NCI-H1092 treated with DMSO at 0.1 percent for 48 hours (cell line): Measurements from ENCODE around the gene GIMAP1.
"Not testable (repeated sequence)": the region's sequence is repeated elsewhere in the genome, so short reads cannot be mapped to it uniquely, and the experiment has no call there.

Experiments used
- DNase-seq: peaks from one replicate; lab custom pipeline; 2025; lab: John Stamatoyannopoulos, UW

GIMAP1 gene

GRCh38 chr7:150716368-150716767, at the start of gene GIMAP1:
Gene GIMAP1 (plus strand): TSS chr7:150716613. CDS start chr7:150719048, 2,435 bp downstream.
- DNase-seq = no peak

- no peak for DNase-seq
Measured at GRCh38 chr7:150668472-150668911, 47.9 kb upstream of the GIMAP1 start.

DNA sequence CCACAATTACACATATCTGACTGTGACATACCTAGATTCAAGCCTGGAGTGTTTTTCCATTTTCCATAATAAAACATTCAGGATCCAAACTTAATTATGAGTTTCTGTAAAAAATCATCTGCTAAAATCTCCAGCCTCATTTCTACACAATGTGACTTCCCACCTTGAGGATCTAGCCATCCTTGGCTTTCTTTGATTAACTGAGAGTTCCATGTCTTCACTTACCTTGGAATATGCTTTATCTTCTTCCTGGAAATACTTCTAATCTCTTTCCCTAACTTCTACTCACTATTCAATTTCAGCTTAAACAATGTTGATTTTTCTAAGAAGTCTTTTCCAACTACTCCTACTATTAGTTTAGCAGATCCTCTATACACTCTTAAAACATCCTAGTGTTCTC, 47.4 kb upstream of the GIMAP1 start:
- DNase-seq = no peak

DNA sequence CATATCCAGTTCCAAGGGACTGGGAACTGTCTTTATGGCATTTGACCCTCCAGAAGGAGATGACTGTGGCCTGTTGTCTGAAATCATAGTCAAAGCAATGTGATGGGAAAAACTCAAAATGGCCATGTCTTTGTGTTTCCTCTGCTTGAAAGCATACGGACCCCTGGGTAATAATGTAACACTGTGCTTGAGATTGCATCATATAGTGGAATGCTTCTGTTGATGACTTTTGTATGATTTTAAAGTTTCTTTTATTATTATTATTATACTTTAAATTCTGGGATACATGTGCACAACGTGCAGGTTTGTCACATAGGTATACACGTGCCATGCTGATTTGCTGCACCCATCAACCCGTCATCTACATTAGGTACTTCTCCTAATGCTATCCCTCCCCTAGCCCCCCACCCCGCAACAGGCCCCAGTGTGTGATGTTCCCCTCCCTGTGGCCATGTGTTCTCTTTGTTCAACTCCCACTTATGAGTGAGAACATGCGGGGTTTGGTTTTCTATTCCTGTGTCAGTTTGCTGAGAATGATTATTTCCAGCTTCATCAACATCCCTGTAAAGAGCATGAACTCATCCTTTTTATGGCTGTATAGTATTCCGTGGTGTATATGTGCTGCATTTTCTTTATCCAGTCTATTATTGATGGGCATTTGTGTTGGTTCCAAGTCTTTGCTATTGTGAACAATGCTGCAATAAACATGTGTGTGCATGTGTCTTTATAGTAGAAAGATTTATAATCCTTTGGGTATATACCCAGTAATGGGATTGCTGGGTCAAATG, 44.4 kb upstream of the GIMAP1 start:
- DNase-seq = not testable (repeated sequence)

- DNase-seq = no peak
Measured at GRCh38 chr7:150675714-150676113, 40.7 kb upstream of the GIMAP1 start.

DNA sequence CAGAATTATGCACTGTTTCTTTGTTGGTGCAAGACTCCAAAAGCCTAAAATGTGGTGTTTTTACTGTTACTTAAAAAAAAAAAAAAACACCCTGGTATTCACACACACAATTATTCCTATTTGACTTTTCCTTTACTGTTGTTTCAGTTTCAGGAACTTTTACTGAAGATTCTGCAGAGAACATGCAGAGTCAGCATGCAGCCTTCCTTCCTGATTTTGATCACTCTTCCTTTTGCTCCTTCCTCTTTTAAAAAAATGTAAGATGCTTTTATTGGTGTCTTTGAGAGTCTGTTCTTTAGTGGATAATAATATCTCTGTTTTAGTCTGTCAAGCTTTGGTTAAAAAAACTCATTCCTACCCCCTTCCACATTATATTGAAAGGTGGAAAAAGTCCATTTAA, 40.1 kb upstream of the GIMAP1 start:
- DNase-seq = not testable (repeated sequence)

GRCh38 chr7:150676854-150677253, 39.6 kb upstream of the GIMAP1 start:
- DNase-seq = not testable (repeated sequence)

DNA sequence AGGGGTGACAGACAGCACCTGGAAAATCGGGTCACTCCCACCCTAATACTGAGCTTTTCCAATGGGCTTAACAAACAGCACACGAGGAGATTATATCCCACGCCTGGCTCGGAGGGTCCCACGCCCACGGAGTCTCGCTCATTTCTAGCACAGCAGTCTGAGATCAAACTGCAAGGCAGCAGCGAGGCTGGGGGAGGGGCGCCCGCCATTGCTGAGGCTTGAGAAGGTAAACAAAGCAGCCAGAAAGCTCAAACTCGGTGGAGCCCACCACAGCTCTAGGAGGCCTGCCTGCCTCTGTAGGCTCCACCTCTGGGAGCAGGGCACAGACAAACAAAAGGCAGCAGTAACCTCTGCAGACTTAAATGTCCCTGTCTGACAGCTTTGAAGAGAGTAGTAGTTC, 37.8 kb upstream of the GIMAP1 start:
- not testable (repeated sequence) for DNase-seq

GRCh38 chr7:150680364-150680763, 36.0 kb upstream of the GIMAP1 start:
- not testable (repeated sequence) for DNase-seq

DNA sequence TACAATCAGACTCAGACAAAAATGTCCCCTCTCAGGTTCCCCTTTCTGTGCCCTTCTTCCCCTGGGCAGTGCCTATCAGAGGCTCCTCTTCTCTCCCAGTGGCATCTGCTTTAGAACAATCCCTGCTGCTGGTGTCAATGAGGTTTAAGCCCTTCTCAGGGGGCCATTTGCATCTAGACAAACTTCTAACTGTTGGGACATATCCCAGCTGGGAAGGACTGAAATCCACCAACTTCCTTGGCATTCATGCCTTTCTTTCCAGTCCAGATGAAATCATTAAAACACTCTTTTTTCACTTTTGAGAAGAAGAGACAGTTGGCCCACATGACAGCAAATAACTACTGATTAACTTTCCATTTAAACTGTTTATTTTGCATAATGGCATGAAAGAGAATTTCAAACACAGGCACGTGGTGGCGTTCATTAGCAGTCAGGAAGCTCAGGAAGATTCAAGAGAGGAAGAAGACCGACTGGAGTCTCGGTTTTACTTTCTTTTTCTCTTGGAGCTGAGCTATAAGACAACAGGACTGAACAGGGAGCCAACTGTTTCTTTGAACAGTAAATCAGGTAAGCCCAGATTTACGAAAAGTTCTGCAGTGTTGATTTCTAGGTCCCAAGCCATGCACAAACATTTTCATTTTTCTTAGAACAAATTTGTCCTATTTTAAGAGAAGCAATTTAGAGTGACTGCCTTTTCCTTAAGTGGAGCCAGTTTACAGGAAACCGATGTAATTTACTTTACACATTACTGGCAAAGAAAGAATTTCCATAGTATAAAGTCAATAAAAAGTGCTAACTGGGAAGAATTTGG, 31.0 kb upstream of the GIMAP1 start, which contains the start of gene GIMAP2:
Gene GIMAP2 (plus strand): TSS at position 488 of the 811 bp plus-strand sequence. CDS start 1,354 bp downstream, outside the sequence.
- DNase-seq = no peak

GRCh38 chr7:150686030-150686631, 30.3 kb upstream of the GIMAP1 start:
- DNase-seq = no peak

- no peak for DNase-seq
Measured at GRCh38 chr7:150688630-150689029, 27.8 kb upstream of the GIMAP1 start.

DNA sequence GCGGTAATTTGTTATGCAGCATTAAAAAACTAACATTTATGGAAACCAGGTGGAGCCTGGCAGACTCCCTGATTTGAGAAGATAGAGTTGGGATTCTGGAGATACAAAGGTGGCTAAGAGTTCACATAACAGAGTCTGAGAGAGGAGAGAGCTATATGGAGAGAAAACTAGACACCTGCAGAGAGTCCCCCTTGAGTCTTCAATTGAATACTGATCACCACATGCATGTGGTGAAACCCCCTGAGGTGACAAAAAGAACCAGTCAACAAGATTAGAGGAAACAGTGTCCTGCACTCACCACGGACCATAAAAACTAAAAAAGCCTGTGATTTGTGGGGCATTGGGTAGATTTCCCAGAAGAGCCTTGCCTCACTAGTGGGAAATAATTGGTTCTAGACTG, 20.8 kb upstream of the GIMAP1 start:
- DNase-seq = no peak

DNA sequence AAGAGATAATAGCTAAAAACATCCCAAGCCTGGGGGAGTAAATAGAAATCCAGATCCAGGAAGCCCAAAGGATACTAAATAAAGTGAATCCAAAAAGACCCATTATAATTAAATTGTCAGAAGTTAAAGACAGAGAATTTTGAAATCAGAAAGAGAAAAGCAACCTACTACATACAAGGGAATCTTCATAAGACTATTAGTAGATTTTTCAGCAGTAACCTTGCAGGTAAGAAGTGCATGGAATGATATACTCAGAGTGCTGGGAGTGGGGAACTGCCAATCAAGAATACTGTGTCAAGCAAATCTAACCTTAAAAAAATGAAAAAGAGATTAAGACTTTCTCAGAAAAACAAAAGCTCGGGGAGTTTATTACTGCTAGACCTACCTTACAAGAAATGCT, 13.2 kb upstream of the GIMAP1 start:
- no peak for DNase-seq

- DNase-seq = no peak
Measured at GRCh38 chr7:150715293-150715692, 1.1 kb upstream of the GIMAP1 start.

DNA sequence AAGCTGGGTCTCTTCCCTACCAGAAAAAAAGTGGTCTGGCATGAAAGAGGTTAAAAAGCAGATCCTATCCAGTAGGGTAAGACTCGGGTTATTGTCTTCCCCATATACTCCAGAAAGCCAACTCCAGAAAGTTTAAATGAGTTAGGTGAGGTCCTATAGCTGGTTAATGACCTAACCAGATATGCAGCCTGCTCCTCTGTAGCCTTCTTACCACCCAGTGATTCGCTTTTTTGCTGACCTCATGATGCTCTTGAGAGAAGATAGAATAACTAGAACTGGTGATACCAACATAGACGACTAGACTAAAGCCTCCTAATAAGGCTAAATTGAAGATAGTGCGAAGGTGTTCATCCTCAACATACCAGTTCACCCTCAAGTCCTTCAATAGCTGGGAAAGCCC, 675 bp upstream of the GIMAP1 start:
- no peak for DNase-seq

DNA sequence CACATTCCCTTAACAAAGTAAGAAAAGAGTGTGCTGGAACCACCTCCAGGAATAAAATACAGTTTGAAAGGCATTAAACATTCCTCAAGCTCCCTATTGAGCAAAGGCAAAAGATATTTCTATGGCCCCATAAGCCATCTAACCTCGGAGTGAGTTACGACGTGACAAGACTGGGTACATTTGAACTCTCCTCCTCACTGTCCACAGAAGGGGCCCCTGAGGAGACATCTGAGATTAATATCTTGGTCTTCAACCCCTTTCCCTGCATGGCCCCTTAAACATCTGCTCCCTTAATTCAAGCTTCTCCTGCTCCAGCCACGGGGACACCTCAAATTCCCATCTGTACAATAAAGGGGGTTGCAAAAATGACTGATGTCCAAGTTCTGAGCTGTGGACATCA, 526 bp downstream of the GIMAP1 start:
- DNase-seq = no peak

- no peak for DNase-seq
Measured at GRCh38 chr7:150717814-150718420, 1.5 kb downstream of the GIMAP1 start.

- DNase-seq = no peak
Measured at GRCh38 chr7:150719436-150719835, 3.0 kb downstream of the GIMAP1 start.

DNA sequence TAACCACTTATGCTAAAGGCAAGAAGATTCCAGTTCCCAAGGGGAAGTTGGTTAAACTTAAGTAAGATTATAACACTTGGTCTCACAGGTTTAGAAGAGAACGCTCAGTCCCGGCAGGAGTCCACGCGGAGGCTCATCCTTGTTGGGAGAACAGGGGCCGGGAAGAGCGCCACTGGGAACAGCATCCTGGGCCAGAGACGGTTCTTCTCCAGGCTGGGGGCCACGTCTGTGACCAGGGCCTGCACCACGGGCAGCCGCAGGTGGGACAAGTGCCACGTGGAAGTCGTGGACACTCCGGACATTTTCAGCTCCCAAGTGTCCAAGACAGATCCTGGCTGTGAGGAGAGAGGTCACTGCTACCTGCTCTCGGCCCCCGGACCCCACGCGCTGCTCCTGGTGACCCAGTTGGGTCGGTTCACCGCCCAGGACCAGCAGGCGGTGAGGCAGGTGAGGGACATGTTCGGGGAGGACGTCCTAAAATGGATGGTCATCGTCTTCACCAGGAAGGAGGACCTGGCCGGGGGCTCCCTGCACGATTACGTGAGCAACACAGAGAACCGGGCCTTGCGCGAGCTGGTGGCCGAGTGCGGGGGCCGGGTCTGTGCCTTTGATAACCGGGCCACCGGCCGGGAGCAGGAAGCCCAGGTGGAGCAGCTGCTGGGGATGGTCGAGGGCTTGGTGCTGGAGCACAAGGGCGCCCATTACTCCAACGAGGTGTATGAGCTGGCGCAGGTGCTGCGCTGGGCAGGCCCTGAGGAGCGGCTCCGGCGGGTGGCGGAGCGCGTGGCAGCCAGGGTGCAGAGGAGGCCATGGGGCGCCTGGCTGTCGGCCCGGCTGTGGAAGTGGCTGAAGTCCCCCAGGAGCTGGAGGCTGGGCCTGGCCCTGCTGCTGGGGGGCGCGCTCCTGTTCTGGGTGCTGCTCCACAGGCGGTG, 3.8 kb downstream of the GIMAP1 start:
- no peak for DNase-seq

DNA sequence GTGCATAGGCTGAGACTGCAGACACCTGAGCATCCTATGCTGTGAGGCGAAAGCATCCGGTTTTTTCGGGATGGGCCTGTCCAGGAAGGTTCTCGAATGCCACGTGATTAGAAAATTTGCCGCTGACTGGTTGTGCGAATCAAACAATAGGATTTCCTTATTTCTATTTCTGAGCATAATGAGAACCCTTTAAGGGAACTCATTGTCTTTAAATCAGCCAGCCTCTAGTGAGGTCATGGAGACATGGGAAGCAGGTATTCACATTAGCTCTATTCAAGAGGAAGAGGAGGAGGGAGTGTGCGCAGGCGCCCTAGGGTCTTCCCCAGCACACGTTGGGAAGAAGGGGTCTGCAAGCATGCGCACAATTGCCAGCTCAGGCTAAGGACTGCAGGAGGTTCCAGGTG, 5.6 kb downstream of the GIMAP1 start:
- no peak for DNase-seq
